Activated CD4-positive, alpha-beta T cell treated with anti-CD3 and anti-CD28 coated beads for 48 hours (primary cell): ENCODE results near the gene PACRG.
"Not testable (repeated sequence)": the region's sequence is repeated elsewhere in the genome, so short reads cannot be mapped to it uniquely, and the experiment has no call there.

Experiments used
- DNase-seq: peaks from one replicate; pipeline ENCODE4 v3.0.0-alpha.2; 2020

The PACRG gene

DNA sequence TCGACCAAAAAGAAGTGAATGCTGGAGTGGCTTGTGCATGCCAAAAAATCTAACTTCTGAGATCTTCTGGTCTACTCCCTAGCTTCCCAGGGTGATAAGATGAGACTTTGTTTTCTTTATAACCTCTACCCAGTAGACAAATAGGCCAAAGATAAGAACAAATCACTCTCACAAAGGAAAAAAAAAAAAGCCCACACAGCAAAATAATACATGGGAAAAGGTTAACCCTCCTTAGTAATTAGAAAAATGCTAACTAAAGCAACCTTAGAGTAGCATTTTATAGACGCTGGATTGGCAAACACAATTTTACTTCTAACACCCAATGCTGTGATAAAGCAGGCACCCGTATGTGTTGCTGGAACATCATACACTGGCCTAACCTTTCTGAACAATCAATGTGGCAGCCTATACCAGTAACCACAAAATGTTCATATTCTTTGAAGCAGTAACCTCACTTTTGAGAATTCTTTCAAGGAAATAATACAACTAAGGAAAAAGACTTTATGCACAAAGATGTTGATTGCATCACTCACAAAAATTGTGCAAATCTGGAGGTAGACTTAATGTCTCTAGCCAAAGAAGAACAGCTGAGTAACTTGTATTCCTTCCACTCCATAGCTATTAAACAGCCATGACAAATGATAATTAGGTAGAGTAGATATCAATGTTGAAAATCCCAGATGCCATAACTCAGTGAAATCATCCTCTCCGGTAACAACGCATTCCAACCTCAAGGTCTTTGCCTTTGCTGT, 570.5 kb downstream of the PACRG start:
- no peak for DNase-seq

DNA sequence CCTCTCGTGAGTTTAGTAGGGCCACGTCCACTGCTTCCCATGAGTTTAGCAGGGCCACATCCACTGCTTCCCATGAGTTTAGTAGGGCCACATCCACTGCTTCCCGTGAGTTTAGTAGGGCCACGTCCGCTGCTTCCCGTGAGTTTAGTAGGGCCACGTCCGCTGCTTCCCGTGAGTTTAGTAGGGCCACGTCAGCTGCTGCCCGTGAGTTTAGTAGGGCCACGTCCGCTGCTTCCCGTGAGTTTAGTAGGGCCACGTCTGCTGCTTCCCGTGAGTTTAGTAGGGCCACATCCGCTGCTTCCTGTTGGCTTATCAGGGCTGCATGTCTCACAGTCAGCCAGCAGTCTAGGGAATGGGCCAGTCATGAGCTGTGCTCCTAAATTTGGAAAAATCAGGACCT, 573.1 kb downstream of the PACRG start:
- no peak for DNase-seq

DNA sequence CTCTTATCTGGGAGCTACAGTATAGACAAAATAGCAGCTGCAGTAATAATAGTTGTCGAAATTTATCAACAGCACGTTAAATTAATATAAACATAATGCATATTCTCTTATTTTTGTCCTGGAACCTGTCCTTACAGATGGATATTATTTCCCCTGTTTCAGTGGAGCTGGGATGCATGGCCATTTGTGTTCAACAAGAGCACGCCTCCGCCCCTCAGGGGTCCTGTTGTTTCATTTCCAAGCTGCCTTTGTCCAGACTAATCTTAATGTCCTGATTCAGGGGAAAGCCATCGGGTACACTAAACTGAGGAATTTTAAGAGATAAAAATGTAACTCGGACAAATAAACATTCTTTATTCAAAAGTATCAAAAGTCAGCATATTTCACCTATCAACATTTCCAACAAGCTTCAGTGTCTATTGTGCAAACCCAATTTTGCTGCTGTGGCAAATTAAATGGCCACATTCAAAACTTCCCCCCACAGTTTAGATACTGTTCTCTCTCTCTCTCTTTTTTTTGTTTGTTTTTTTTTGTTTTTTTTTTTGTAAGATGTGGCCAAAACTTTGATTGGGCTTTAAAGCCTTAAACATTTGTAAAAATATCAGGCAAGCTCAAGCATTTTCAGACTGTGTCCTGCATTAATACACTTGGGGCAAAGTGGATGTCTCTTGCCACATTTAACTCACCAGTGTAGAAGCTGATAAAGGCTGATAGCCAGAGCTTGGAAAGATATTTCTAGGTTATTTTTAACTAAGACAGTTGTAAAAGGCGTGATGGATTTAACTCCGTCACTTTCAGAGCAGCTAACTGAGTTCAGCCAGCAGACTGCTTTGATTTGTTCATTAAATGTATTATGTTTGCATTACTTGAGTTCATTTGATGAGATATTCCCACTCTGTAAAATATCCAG, 574.2 kb downstream of the PACRG start:
- no peak for DNase-seq

- no peak for DNase-seq
Measured at GRCh38 chr6:163302747-163303146, 575.0 kb downstream of the PACRG start.

- no peak for DNase-seq
Measured at GRCh38 chr6:163306000-163306399, 578.2 kb downstream of the PACRG start.

DNA sequence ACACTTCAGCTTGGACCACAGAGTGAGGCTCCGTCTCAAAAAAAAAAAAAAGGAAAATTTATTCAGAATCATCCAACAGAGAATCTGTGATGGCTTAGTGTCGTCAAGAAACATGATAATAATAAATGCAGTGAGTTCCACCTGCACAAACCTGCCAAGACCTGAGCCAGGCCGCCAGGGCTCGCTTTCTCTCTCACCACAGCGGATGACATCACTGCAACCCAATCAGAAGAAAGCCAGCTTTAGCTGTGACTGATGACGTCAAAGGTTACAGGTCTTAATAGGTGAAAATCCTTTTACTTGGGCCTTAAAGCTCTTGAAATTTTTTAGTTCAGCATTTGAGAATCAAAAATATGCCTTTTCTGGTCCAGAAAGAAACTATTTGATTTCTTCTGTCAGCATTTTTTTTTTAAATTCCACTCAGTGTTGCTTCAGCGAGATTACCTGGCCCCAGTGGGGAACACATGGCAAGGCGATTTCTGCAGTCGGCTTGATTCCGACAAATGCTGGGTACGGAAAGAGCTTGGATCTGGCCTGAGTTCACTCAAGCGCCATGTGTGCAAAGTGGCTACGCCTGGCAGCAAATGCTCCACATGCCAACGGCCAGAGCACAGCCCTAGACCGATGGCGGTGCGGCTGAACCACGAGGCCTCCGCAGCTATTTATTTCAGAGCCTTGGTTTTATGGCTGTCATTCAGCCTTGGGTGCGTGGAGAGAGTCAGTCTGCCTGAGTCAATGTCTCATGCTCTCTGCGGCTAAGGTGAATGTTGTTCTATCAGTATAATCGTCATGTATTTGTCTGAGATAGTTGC, 581.1 kb downstream of the PACRG start:
- DNase-seq: no peak

- DNase-seq: no peak
Measured at GRCh38 chr6:163309491-163310026, 581.8 kb downstream of the PACRG start.

DNA sequence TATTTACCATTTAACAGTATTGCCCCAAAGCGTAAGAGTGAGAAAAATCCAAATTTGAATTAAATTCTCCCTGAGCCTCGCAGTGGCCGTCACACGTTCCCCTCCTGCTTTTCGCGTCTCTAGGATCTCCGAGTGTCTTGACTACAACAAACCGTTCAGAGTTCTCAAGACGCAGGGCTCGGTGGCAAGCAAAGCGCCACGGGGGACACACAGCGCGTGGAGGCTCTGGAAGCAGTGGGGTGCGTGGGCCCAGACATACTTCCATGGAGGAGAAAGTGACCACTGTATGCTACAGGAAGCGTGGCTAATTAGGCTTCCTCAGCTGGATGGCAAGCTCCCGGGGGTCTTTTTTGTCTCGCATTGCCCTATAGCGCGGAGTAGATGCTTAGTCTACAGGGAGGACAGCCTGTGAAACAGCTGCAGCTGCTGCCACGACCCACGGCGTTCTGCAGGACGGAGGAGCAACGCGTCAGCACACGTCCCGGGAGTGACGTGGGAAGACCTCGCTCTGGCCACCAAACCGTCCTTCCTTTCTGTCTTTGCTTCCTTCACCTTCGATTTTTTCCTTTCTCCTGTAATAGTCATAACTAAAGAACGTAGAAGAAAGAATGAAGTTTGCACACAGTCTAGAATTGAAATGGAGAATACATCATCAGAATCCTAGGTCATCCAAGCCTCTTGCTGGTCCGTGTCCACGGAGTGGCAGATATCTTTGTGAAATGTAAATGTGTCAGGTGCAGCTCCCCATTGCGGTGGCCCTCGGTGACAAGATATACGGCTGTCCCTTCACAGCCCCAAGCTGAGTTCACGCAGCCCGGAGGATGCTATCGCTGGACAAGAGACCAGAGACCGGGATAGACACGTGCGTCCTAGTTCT, 582.6 kb downstream of the PACRG start:
- no peak for DNase-seq

GRCh38 chr6:163310973-163311383, 583.2 kb downstream of the PACRG start:
- no peak for DNase-seq

DNA sequence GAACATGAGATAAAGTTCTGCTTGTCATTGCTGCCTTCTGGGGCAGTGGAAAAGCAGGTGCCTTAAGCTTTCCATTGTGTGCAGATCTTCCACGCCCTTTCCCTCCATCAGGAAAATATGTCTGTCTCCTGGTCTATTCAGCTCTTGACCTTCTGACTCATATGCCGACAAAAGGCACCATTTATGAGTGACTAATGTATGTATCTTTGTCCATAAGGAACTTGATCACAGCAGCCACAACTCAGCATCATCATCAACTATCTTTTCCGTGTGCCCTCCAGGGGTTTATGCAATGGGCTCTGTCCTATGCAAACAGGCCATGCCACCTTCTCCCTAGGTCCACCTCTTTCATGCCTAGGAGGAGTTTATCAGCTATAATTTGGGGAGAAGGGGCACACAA, 584.1 kb downstream of the PACRG start:
- DNase-seq: no peak

- DNase-seq: no peak
Measured at GRCh38 chr6:163313566-163313965, 585.8 kb downstream of the PACRG start.

GRCh38 chr6:163313981-163314380, 586.2 kb downstream of the PACRG start:
- no peak for DNase-seq

DNA sequence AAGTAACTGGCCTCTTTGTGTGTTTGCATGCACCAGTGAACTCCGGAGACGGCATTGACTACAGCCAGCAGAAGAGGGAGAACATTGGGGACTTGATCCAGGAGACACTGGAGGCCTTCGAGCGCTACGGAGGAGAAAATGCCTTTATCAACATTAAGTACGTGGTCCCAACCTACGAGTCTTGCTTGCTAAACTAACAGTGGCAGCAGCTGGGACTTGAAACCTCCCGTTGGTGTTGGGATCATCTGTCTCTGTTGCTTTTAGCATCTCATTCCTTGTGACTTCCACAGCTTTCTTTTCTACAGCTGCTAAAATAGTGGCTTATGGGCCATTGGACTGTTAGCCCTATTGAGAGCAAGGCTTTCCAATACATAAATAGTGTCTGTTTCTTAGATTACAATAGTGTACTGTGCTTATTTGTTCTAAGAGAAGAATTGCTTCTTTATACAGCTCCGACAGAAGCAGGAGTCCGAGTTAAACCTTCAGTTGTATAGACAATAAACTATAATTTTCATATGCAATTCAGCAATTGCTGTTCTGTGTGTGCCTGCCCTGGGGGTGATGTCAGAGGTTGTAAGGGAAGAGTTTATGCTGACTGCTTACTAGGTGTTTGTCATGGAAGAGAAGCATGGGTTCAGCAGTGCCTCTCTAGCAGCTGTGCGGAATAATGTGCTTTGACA, 587.2 kb downstream of the PACRG start:
- no peak for DNase-seq

DNA sequence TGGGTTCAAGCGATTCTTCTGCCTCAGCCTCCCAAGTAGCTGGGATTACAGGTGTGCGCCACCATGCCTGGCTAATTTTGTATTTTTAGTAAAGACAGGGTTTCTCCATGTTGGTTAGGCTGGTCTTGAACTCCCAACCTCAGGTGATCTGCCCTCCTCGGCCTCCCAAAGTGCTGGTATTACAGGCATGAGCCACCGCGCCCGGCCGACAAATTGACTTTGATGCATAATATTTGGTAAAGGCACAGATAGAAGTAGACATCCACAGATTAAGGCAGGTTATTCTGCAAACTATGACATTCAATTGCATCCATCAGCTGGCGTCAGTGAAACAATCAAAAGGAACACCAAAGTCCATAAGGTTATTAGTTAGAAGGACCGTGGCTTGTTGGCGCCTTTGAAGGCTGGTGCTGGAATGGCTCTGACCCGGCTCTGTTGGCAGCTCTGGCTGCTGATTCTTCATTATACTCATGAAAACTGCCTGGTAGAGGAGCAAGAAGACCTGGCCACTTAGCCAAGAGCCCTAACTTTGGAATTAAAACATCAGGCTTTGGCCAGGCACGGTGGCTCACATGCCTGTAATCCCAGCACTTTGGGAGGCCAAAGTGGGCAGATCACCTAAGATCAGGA, 589.2 kb downstream of the PACRG start:
- DNase-seq: not testable (repeated sequence)

GRCh38 chr6:163318071-163318786, 590.5 kb downstream of the PACRG start:
- DNase-seq: no peak

- no peak for DNase-seq
Measured at GRCh38 chr6:163319609-163320366, 592.0 kb downstream of the PACRG start.

- DNase-seq: no peak
Measured at GRCh38 chr6:163320402-163320801, 592.6 kb downstream of the PACRG start.

DNA sequence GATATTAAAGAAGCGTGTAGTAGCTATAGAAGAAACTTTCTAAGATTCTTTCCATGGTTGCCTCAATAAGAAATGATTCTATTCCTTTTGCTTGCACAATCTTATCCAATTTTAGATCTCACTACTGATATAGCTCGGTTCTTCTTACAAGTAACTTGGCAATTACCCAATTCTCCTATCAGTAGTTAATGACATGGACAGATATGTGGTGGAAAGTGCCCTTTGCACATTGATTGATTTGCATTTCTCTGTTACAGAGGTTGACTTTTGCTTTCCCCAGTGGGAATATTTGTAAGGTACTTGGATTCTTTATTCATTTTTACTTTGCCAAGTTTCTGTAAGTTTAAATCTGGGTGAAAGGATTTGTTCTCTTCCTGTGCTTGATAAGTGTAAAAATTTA, 593.0 kb downstream of the PACRG start:
- no peak for DNase-seq

GRCh38 chr6:163321717-163322116, 593.9 kb downstream of the PACRG start:
- no peak for DNase-seq
